Smooth muscle cell of the pulmonary artery (primary cell): ENCODE results near the gene MED27. TPM values are rescaled to one million over a fixed set of nuclear protein-coding genes. Genes with fewer than 3 reads are reported as not detected.

ENCODE experiments used
- total RNA-seq: library from RNA; depleted of rRNA; stranded (reverse); fragments of >200 nt; gene quantifications from 2 replicates; pipeline ENCODE4 v1.2.3, GENCODE V29; 2014

Gene MED27, protein sequence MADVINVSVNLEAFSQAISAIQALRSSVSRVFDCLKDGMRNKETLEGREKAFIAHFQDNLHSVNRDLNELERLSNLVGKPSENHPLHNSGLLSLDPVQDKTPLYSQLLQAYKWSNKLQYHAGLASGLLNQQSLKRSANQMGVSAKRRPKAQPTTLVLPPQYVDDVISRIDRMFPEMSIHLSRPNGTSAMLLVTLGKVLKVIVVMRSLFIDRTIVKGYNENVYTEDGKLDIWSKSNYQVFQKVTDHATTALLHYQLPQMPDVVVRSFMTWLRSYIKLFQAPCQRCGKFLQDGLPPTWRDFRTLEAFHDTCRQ
- 14.6 and 15.2 TPM in 2 replicates for total RNA-seq

DNA sequence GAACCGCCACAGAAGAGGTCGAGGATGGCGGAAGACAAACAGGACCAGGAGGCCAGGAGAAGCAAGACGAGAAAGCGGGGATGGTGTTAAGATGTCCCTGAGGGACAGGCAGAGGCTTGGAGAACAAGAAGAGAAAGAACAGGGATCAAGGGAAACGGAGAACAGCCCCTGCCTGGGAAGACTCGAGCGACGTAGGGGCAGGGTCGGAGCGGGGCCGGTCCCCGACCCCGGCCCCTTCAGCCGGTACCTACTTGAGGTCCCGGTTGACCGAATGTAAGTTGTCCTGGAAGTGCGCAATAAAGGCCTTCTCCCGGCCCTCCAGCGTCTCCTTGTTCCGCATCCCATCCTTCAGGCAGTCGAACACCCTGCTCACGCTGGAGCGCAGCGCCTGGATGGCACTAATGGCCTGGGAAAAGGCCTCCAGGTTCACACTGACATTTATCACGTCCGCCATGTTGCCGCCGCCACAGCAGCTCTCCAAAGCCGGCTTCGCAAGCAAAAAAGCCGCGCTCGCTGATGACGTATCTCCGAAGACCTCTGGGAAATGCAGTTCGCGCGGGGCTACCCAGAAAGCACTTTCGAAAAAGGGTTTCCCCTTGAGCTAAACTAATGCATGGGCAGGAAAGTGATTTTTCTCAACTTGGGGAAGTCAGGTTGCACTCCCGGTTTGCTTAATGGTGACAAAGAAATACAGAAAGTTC, at the start of gene MED27:
Gene MED27, minus strand, starts transcription at position 477 of the 701 bp plus-strand sequence. Its CDS starts 23 bp downstream, at position 454.

Other genes starting within 250 kb of the MED27 start
- 3.4 and 3.8 TPM in 2 replicates for gene NTNG2, start 82.2 kb upstream of the MED27 start, total RNA-seq